Measurements from ENCODE around the gene PPARD. TPM values are rescaled to one million over a fixed set of nuclear protein-coding genes. Genes with fewer than 3 reads are reported as not detected.
"Not testable (repeated sequence)": the region's sequence is repeated elsewhere in the genome, so short reads cannot be mapped to it uniquely, and the experiment has no call there.

PPARD gene
- total RNA-seq, 1 experiment from 2014 or later, result 24.7 TPM

GRCh38 chr6:35327349-35328027, 14.9 kb upstream of the PPARD start:
- CTCF ChIA-PET, result interaction anchor here (1.4 kb wide), 1 partner anchor 14 kb away, joined by 3 read pairs; no protein-coding TSS in a partner anchor

GRCh38 chr6:35328108-35328723, 14.1 kb upstream of the PPARD start:
- no TSS peak for BruUV-seq (replicated peaks)
- POLR2A ChIA-PET (ENCODE audit: unreplicated experiment), result no interaction called here

More at GRCh38 chr6:35327349-35328027, 14.9 kb upstream of the PPARD start:
- intact Hi-C loops (cut with micrococcal nuclease; ENCODE audit: unreplicated experiment), result no loop called here
- H3K4me3 ChIP-seq, result no peak overlapping the region
- H3K4me2 ChIP-seq, result no peak overlapping the region
- no peaks in the 10 kb centered on the region for H3K36me3 ChIP-seq (ENCODE audit: low read depth)
- H4K20me1 ChIP-seq (ENCODE audit: insufficient read depth), result no peaks in the 10 kb centered on the region
- H2AFZ ChIP-seq, result no peak overlapping the region
- 0 out of 2 replicates have a peak, but pooled peaks cover 3% of the 10 kb centered on the region for H3K4me1 ChIP-seq (replicated peaks; ENCODE audit: insufficient read depth)
- H3K79me2 ChIP-seq (ENCODE audit: low read depth), result no peaks in the 10 kb centered on the region
- BruUV-seq (replicated peaks), result no TSS peak
- no peaks in the 10 kb centered on the region for H3F3A ChIP-seq (ENCODE audit: insufficient read depth, low read depth)
- no peak for TF ChIP-seq EZH2 (IDR thresholded peaks at IDR 0.05; ENCODE audit: low read depth)
- peak; percentile 68 for TF ChIP-seq CTCF (conservative IDR thresholded peaks at IDR 0.05)
- peak; percentile 39 to 44 for DNase-seq
- H3K27ac ChIP-seq, result no peak overlapping the region
- H3K9me3 ChIP-seq (ENCODE audit: insufficient read depth, low read depth), result no peaks in the 10 kb centered on the region
- POLR2A ChIA-PET (ENCODE audit: unreplicated experiment), result no interaction called here
- H3K27me3 ChIP-seq (ENCODE audit: insufficient read depth, low read depth), result no peaks in the 10 kb centered on the region
- H3K9me2 ChIP-seq (ENCODE audit: insufficient read depth), result no peaks in the 10 kb centered on the region

GRCh38 chr6:35328965-35329364, 13.4 kb upstream of the PPARD start:
- DNase-seq; H3K27ac ChIP-seq; BruUV-seq (replicated peaks); H3F3A ChIP-seq (ENCODE audit: insufficient read depth, low read depth); H2AFZ ChIP-seq; intact Hi-C loops (cut with micrococcal nuclease; ENCODE audit: unreplicated experiment); H3K27me3 ChIP-seq (ENCODE audit: insufficient read depth, low read depth); H4K20me1 ChIP-seq (ENCODE audit: insufficient read depth); H3K9me3 ChIP-seq (ENCODE audit: insufficient read depth, low read depth); H3K4me2 ChIP-seq; H3K4me1 ChIP-seq (replicated peaks; ENCODE audit: insufficient read depth); H3K4me3 ChIP-seq; H3K9me2 ChIP-seq (ENCODE audit: insufficient read depth); H3K36me3 ChIP-seq (ENCODE audit: low read depth); H3K79me2 ChIP-seq (ENCODE audit: low read depth); CTCF ChIA-PET: not testable (repeated sequence)
- POLR2A ChIA-PET (ENCODE audit: unreplicated experiment), result interaction anchor here (0.5 kb wide), 1 partner anchor 140 kb away, joined by 3 read pairs; no protein-coding TSS in a partner anchor

More at GRCh38 chr6:35328108-35328723, 14.1 kb upstream of the PPARD start:
- no peaks in the 10 kb centered on the region for H3K27me3 ChIP-seq (ENCODE audit: insufficient read depth, low read depth)
- no peaks in the 10 kb centered on the region for H3K36me3 ChIP-seq (ENCODE audit: low read depth)
- no peak for DNase-seq
- intact Hi-C loops (cut with micrococcal nuclease; ENCODE audit: unreplicated experiment), result no loop called here
- H3K79me2 ChIP-seq (ENCODE audit: low read depth), result no peaks in the 10 kb centered on the region
- no peak overlapping the region for H3K4me3 ChIP-seq
- H4K20me1 ChIP-seq (ENCODE audit: insufficient read depth), result no peaks in the 10 kb centered on the region
- no peaks in the 10 kb centered on the region for H3F3A ChIP-seq (ENCODE audit: insufficient read depth, low read depth)
- TF ChIP-seq CTCF (conservative IDR thresholded peaks at IDR 0.05), result no peak
- no peak for TF ChIP-seq EZH2 (IDR thresholded peaks at IDR 0.05; ENCODE audit: low read depth)
- no peak overlapping the region for H3K27ac ChIP-seq
- no peak overlapping the region for H2AFZ ChIP-seq
- no peak overlapping the region for H3K4me2 ChIP-seq
- no peaks in the 10 kb centered on the region for H3K9me3 ChIP-seq (ENCODE audit: insufficient read depth, low read depth)
- 0 out of 2 replicates have a peak, but pooled peaks cover 3% of the 10 kb centered on the region for H3K4me1 ChIP-seq (replicated peaks; ENCODE audit: insufficient read depth)
- H3K9me2 ChIP-seq (ENCODE audit: insufficient read depth), result no peaks in the 10 kb centered on the region
- CTCF ChIA-PET, result interaction anchor here (1.4 kb wide), 1 partner anchor 14 kb away, joined by 3 read pairs; no protein-coding TSS in a partner anchor

Data from PC-9 (cell line).